Lower lobe of right lung (tissue), 2 donors: ENCODE data around the gene NGEF. TPM values are rescaled to one million over a fixed set of nuclear protein-coding genes. Genes with fewer than 3 reads are reported as not detected.

ENCODE experiments used
- ATAC-seq, 2 donors: fragments of 200-7000 bp; cut with Tn5 transposase; one replicate each; pipeline ENCODE4 v1.9.1; 2020 to 2022; ENCODE audit warnings: mild to moderate bottlenecking in 2 of 2, moderate library complexity in 2 of 2
- DNase-seq: peaks from one replicate; pipeline ENCODE4 v3.0.0-alpha.2; 2020
- H3K27ac ChIP-seq: fragments of 200-600 bp; one replicate; pipeline ENCODE4 v1.8.0; 2022
- H3K27me3 ChIP-seq: fragments of 200-600 bp; one replicate; pipeline ENCODE4 v1.8.0; 2022; ENCODE audit warnings: low read depth
- H3K36me3 ChIP-seq: fragments of 200-600 bp; one replicate; pipeline ENCODE4 v1.8.0; 2022; ENCODE audit warnings: mild to moderate bottlenecking
- H3K4me1 ChIP-seq: fragments of 200-600 bp; one replicate; pipeline ENCODE4 v1.8.0; 2022
- H3K4me3 ChIP-seq: fragments of 200-600 bp; one replicate; pipeline ENCODE4 v1.8.0; 2022; ENCODE audit warnings: mild to moderate bottlenecking
- H3K9me3 ChIP-seq: fragments of 200-600 bp; one replicate; pipeline ENCODE4 v1.8.0; 2022
- CTCF ChIP-seq: fragments of 200-600 bp; IDR thresholded peaks from one replicate; pipeline ENCODE4 v1.8.0; 2022; ENCODE audit warnings: antibody characterized with exemption, mild to moderate bottlenecking
- intact Hi-C: fragments of 100-400 bp; cut with DNase I; formaldehyde crosslinking; loops from one replicate; pipeline ENCODE4 v1.11.0; 2022
- total RNA-seq: library from RNA; stranded (reverse); fragmentation: NEBNext Ultra II Directional; extraction: Animal tissue kit (Norgen Biotek cat#: 25700); gene quantifications from one replicate; pipeline ENCODE4 v1.2.1, GENCODE V29; 2021
- donor health status: DM: no; HTN: yes; CAD: no; lungs with severe emphysema.

NGEF gene
- total RNA-seq, 1 donor from 2014 or later = 1.7 TPM

- DNase-seq (no peak), ATAC-seq (no peak)
- intact Hi-C loops = no loop called here
- Histone ChIP-seq H3K4me1 (no peaks in the 10 kb centered on the region), H3K9me3 (no peaks in the 10 kb centered on the region), H3K36me3 (no peaks in the 10 kb centered on the region), H3K27me3 (no peaks in the 10 kb centered on the region), H3K4me3 (no peak overlapping the region), H3K27ac (no peak overlapping the region)
- TF ChIP-seq CTCF = no peak
Measured at GRCh38 chr2:233005096-233005495, 8.0 kb downstream of the NGEF start.

- Histone ChIP-seq H3K4me1 (no peaks in the 10 kb centered on the region), H3K9me3 (no peaks in the 10 kb centered on the region), H3K36me3 (no peaks in the 10 kb centered on the region), H3K27me3 (no peaks in the 10 kb centered on the region), H3K4me3 (no peak overlapping the region), H3K27ac (no peak overlapping the region)
- DNase-seq (no peak), ATAC-seq (no peak)
- intact Hi-C loops = no loop called here
- TF ChIP-seq CTCF = no peak
Measured at GRCh38 chr2:233003658-233004555, 9.1 kb downstream of the NGEF start.

GRCh38 chr2:233002829-233003657, 10.0 kb downstream of the NGEF start:
- no peak for DNase-seq
- Histone ChIP-seq H3K9me3 (no peaks in the 10 kb centered on the region), H3K4me3 (no peak overlapping the region), H3K27me3 (no peaks in the 10 kb centered on the region), H3K4me1 (no peaks in the 10 kb centered on the region), H3K27ac (no peak overlapping the region), H3K36me3 (no peaks in the 10 kb centered on the region)
- ATAC-seq = no peak
- intact Hi-C loops = no loop called here
- no peak for TF ChIP-seq CTCF

- Histone ChIP-seq H3K36me3 (no peaks in the 10 kb centered on the region), H3K4me1 (no peaks in the 10 kb centered on the region), H3K9me3 (no peaks in the 10 kb centered on the region), H3K27me3 (no peaks in the 10 kb centered on the region), H3K4me3 (no peak overlapping the region), H3K27ac (no peak overlapping the region)
- no peak for ATAC-seq
- intact Hi-C loops = no loop called here
- no peak for TF ChIP-seq CTCF
- DNase-seq = no peak
Measured at GRCh38 chr2:233000886-233001750, 11.9 kb downstream of the NGEF start.

GRCh38 chr2:232999354-232999753, 13.7 kb downstream of the NGEF start:
- H3K4me3 ChIP-seq = no peak overlapping the region
- intact Hi-C loops = no loop called here
- H3K4me1 ChIP-seq = no peaks in the 10 kb centered on the region
- H3K9me3 ChIP-seq = no peaks in the 10 kb centered on the region
- DNase-seq = no peak
- H3K27ac ChIP-seq = no peak overlapping the region
- no peak for TF ChIP-seq CTCF
- H3K27me3 ChIP-seq = no peaks in the 10 kb centered on the region
- no peaks in the 10 kb centered on the region for H3K36me3 ChIP-seq
- ATAC-seq = no peak
